ENCODE measurements around the gene WDR33. TPM values are rescaled to one million over a fixed set of nuclear protein-coding genes. Genes with fewer than 3 reads are reported as not detected.

Gene WDR33
- total and polyA plus RNA-seq, 2 of the 13 experiments (the other 11 are each of a cell fraction or from before 2014, with no cell fraction given) = 54.9 to 78.2 TPM

GRCh38 chr2:127718271-127718670 is 92.7 kb downstream of the WDR33 start:
- in situ Hi-C loops (cut with HindIII; ENCODE audit: extremely low pct_ligation_motif_present, low pct_unique_long_range_greater_than_20kb) (no loop called here), intact Hi-C loops (cut with micrococcal nuclease; ENCODE audit: unreplicated experiment) (loop anchor here (5.0 kb wide), 1 partner anchor 44 kb away; no protein-coding TSS in a partner anchor)
- ATAC-seq (no peak), FAIRE-seq (no peak), DNase-seq (ENCODE audit: low spot score) (no peak)
- Histone ChIP-seq H3K9ac (ENCODE audit: insufficient read depth, low read depth, low read length) (no peak overlapping the region), H3K4me3 (replicated peaks in 1 of 3; ENCODE audit: insufficient read depth in 1 of 3, low read depth in 2 of 3, low read length in 3 of 3) (no peak overlapping the region), H3K27ac (ENCODE audit: extremely low read length, insufficient read depth, low read length) (no peak overlapping the region), H2AFZ (ENCODE audit: low read length) (no peak overlapping the region), H3K4me1 (ENCODE audit: insufficient read depth, low read length) (peaks cover 12% of the 10 kb centered on the region), H3K27me3 (ENCODE audit: control insufficient read depth in 1 of 2, insufficient read depth in 2 of 2, low read length in 2 of 2) (no peaks in the 10 kb centered on the region), H3K9me3 (ENCODE audit: low read length) (no peaks in the 10 kb centered on the region), H3K4me2 (ENCODE audit: low read depth, low read length) (no peak overlapping the region), H4K20me1 (ENCODE audit: insufficient read depth, low read length) (no peaks in the 10 kb centered on the region), H3K36me3 (replicated peaks in 1 of 2; ENCODE audit: control insufficient read depth in 1 of 2, insufficient read depth in 2 of 2, low read length in 2 of 2) (peaks cover 22 to 78% of the 10 kb centered on the region in 2 experiments), H3K79me2 (ENCODE audit: insufficient read depth, low read length) (no peaks in the 10 kb centered on the region)
- 98% methylated on average over 4 of the region's 4 CpGs for WGBS (ENCODE audit: low lambda C conversion rate)
- no peak for TF ChIP-seq RELA (CRISPR knock-in tag; IDR thresholded peaks at IDR 0.05)
- TF ChIP-seq ZNF841 (CRISPR knock-in tag; IDR thresholded peaks at IDR 0.05; ENCODE audit: borderline replicate concordance) = no peak
- no peak for TF ChIP-seq NFATC3 (CRISPR knock-in tag; IDR thresholded peaks at IDR 0.05)
- no peak for TF ChIP-seq NFYC (CRISPR knock-in tag; IDR thresholded peaks at IDR 0.05)
- no peak for TF ChIP-seq ZNF770 (CRISPR knock-in tag; IDR thresholded peaks at IDR 0.05)
- TF ChIP-seq, protein P1, sequence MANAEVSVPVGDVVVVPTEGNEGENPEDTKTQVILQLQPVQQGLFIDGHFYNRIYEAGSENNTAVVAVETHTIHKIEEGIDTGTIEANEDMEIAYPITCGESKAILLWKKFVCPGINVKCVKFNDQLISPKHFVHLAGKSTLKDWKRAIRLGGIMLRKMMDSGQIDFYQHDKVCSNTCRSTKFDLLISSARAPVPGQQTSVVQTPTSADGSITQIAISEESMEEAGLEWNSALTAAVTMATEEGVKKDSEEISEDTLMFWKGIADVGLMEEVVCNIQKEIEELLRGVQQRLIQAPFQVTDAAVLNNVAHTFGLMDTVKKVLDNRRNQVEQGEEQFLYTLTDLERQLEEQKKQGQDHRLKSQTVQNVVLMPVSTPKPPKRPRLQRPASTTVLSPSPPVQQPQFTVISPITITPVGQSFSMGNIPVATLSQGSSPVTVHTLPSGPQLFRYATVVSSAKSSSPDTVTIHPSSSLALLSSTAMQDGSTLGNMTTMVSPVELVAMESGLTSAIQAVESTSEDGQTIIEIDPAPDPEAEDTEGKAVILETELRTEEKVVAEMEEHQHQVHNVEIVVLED (CRISPR knock-in tag; IDR thresholded peaks at IDR 0.05; ENCODE audit: borderline replicate concordance) = no peak
- no peak for TF ChIP-seq GTF2F1 (IDR thresholded peaks at IDR 0.05; ENCODE audit: low read length)
- no peak for TF ChIP-seq ZNF501 (CRISPR knock-in tag; IDR thresholded peaks at IDR 0.05)
- TF ChIP-seq MLLT10 (CRISPR knock-in tag; IDR thresholded peaks at IDR 0.05) = no peak
- no peak for TF ChIP-seq MAFK (conservative IDR thresholded peaks at IDR 0.05 in 1 of 2, IDR thresholded peaks at IDR 0.05 in 1 of 2; ENCODE audit: low read length in 2 of 2)
- no peak for TF ChIP-seq ELF4 (CRISPR knock-in tag; IDR thresholded peaks at IDR 0.05; ENCODE audit: borderline replicate concordance)
- no peak for TF ChIP-seq CBX1 (IDR thresholded peaks at IDR 0.05; ENCODE audit: low read depth)
- no peak for TF ChIP-seq ZNF143 (CRISPR knock-in tag; IDR thresholded peaks at IDR 0.05)
- BruUV-seq (replicated peaks) = no TSS peak
- CTCF ChIA-PET (ENCODE audit: low intra/inter-chr PET ratio, low total read pairs) = no interaction called here
- POLR2A ChIA-PET = interaction anchor here (1.5 kb wide), 1 partner anchor 18 kb away, joined by 3 read pairs; no protein-coding TSS in a partner anchor
